Neural cell (in vitro differentiated cells): ENCODE measurements around the gene TOP2B. TPM values are rescaled to one million over a fixed set of nuclear protein-coding genes. Genes with fewer than 3 reads are reported as not detected.

ENCODE experiments used
- H2AFZ ChIP-seq: fragments of 200-600, 300-800 bp; sonication (generic), shearing (Covaris generic); 2 replicates; pipeline ENCODE4 v1.6.0; 2014; ENCODE audit warnings: low read depth, mild to moderate bottlenecking, antibody characterized with exemption, low read length, moderate library complexity
- H3F3A ChIP-seq: fragments of 200-600 bp; shearing (Covaris generic); 2 replicates; pipeline ENCODE4 v1.6.1; 2016; ENCODE audit warnings: mild to moderate bottlenecking, moderate library complexity, mixed read lengths, antibody characterized with exemption, low read length; ENCODE audit not compliant: insufficient read depth, poor library complexity, severe bottlenecking
- H3K27ac ChIP-seq: fragments of 200-600, 300-800 bp; sonication (generic), shearing (Covaris generic); 2 replicates; pipeline ENCODE4 v1.5.1; 2014; ENCODE audit warnings: mild to moderate bottlenecking, low read length, moderate library complexity
- H3K27me3 ChIP-seq: fragments of 300-800, 200-600 bp; sonication (generic), shearing (Covaris generic); 2 replicates; pipeline ENCODE4 v1.6.0; 2014; ENCODE audit warnings: mild to moderate bottlenecking, low read depth, low read length, moderate library complexity; ENCODE audit not compliant: insufficient read depth
- H3K36me3 ChIP-seq: fragments of 300-800, 200-600 bp; sonication (generic), shearing (Covaris generic); 2 replicates; pipeline ENCODE4 v1.5.1; 2014; ENCODE audit warnings: mild to moderate bottlenecking, antibody characterized with exemption, low read length, moderate library complexity; ENCODE audit not compliant: insufficient read depth
- H3K4me2 ChIP-seq: fragments of 300-800, 200-600 bp; sonication (generic), shearing (Covaris generic); 2 replicates; pipeline ENCODE4 v1.6.0; 2014; ENCODE audit warnings: mild to moderate bottlenecking, low read length
- H3K4me3 ChIP-seq: fragments of 300-800, 200-600 bp; sonication (generic), shearing (Covaris generic); 2 replicates; pipeline ENCODE4 v1.5.1; 2014; ENCODE audit warnings: mild to moderate bottlenecking, low read length, moderate library complexity
- H3K79me2 ChIP-seq: fragments of 200-600 bp; shearing (Covaris generic); replicated peaks from 2 replicates; pipeline ENCODE4 v1.6.0; 2014; ENCODE audit warnings: mild to moderate bottlenecking, low read length, moderate library complexity; ENCODE audit not compliant: insufficient read depth
- H3K9ac ChIP-seq: fragments of 300-800, 200-600 bp; sonication (generic), shearing (Covaris generic); 2 replicates; pipeline ENCODE4 v1.6.1; 2016; ENCODE audit warnings: mild to moderate bottlenecking, low read length, mixed read lengths
- H3K9me2 ChIP-seq: fragments of 200-600 bp; shearing (Covaris generic); 2 replicates; pipeline ENCODE4 v1.6.1; 2016; ENCODE audit warnings: mild to moderate bottlenecking, low read length, mixed read lengths; ENCODE audit not compliant: insufficient read depth
- H3K9me3 ChIP-seq: fragments of 200-600, 300-800 bp; sonication (generic), shearing (Covaris generic); 2 replicates; pipeline ENCODE4 v1.6.1; 2016; ENCODE audit warnings: mild to moderate bottlenecking, mixed run types, low read length, moderate library complexity, mixed read lengths
- H4K20me1 ChIP-seq: fragments of 200-600 bp; shearing (Covaris generic); 2 replicates; pipeline ENCODE4 v1.6.1; 2016; ENCODE audit warnings: mild to moderate bottlenecking, mixed run types; ENCODE audit not compliant: insufficient read depth
- EP300 ChIP-seq: fragments of 450-650 bp; conservative IDR thresholded peaks from 2 replicates; pipeline ENCODE4 v1.6.1; 2014; ENCODE audit warnings: antibody characterized with exemption, mild to moderate bottlenecking, moderate library complexity; ENCODE audit not compliant: poor library complexity, severe bottlenecking
- EZH2 ChIP-seq: fragments of 200-600, 300-800 bp; shearing (Covaris generic), sonication (generic); IDR thresholded peaks from 2 replicates; pipeline ENCODE4 v1.6.1; 2014; ENCODE audit warnings: antibody characterized with exemption, low read length, borderline replicate concordance, mild to moderate bottlenecking; ENCODE audit not compliant: insufficient read depth, poor library complexity, severe bottlenecking
- MXI1 ChIP-seq: fragments of 450-650 bp; conservative IDR thresholded peaks from 2 replicates; pipeline ENCODE4 v1.6.1; 2014; ENCODE audit warnings: antibody characterized with exemption, mild to moderate bottlenecking; ENCODE audit not compliant: poor library complexity, severe bottlenecking
- POLR2AphosphoS5 ChIP-seq: IDR thresholded peaks from 2 replicates; pipeline ENCODE4 v1.6.1; 2012
- RAD21 ChIP-seq: fragments of 450-650 bp; conservative IDR thresholded peaks from 2 replicates; pipeline ENCODE4 v1.6.1; 2014; ENCODE audit warnings: antibody characterized with exemption, mild to moderate bottlenecking, moderate library complexity
- SMC3 ChIP-seq: fragments of 450-650 bp; conservative IDR thresholded peaks from 2 replicates; pipeline ENCODE4 v1.6.1; 2014; ENCODE audit warnings: antibody characterized with exemption, mild to moderate bottlenecking, moderate library complexity; ENCODE audit not compliant: poor library complexity
- TAF1 ChIP-seq: IDR thresholded peaks from 2 replicates; pipeline ENCODE4 v1.6.1; 2012; ENCODE audit warnings: low read depth
- polyA plus RNA-seq: library from polyadenylated mRNA; depleted of rRNA; stranded (reverse); fragments of >200 nt; gene quantifications from 2 replicates; pipeline ENCODE4 v1.2.3, GENCODE V29; 2014
- TF ChIP-seq, protein P1 (sequence below): IDR thresholded peaks from 2 replicates; pipeline ENCODE4 v1.6.1; 2012; ENCODE audit warnings: borderline replicate concordance
- TF ChIP-seq, protein P2 (sequence below): fragments of 450-650 bp; IDR thresholded peaks from 2 replicates; pipeline ENCODE4 v1.5.1; 2014; ENCODE audit warnings: antibody characterized with exemption, mild to moderate bottlenecking, moderate library complexity; ENCODE audit not compliant: poor library complexity, severe bottlenecking

TOP2B gene
- polyA plus RNA-seq, 1 donor from 2014 or later = 440 TPM

DNA sequence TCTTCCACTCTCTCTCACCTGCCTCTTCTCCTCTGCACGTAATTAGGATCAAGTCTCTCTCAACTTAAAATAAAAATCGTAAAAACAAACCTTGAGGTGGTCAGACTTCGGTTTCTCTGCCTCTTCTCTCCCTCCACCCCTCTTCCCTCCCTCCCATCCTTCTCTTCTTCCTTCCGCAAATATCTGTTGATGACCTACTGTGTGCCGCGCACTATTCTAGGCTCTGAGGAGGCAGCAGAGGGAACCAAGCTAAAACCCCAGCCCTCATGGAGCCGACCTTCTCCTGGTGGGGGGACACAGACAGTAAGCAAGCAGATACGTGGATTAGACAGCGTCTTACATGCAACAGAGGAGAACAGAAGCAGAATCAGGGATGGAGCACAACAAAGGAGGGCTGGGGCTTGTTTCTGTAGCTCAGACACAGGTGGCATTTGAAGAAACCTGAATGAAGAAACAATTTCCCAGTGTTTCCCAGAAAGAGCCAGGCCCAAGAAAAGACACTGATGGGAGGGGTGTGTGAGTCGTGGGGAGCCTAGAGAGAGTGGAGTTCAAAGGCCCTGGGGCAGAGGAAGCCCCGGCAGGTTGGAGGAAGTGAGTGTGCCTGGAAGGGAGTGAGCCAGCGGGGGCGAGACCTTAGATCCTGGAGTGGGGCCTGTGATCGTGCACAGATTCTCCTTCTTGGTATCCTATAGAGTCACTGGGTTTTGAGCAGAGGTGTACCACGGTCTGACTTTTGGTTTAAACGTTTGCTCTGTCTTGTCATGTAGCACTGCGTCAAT is 80.5 kb downstream of the TOP2B start:
- Histone ChIP-seq H3K9ac (no peak overlapping the region), H3K9me3 (no peaks in the 10 kb centered on the region), H3K27me3 (no peaks in the 10 kb centered on the region), H3K4me2 (no peak overlapping the region), H4K20me1 (no peaks in the 10 kb centered on the region), H3K4me3 (no peak overlapping the region), H2AFZ (no peak overlapping the region), H3K79me2 (no peaks in the 10 kb centered on the region), H3K27ac (no peak overlapping the region), H3K9me2 (no peaks in the 10 kb centered on the region), H3F3A (no peaks in the 10 kb centered on the region), H3K36me3 (no peaks in the 10 kb centered on the region)
- TF ChIP-seq RAD21 = no peak
- TF ChIP-seq EZH2 = no peak
- TF ChIP-seq, protein P1, sequence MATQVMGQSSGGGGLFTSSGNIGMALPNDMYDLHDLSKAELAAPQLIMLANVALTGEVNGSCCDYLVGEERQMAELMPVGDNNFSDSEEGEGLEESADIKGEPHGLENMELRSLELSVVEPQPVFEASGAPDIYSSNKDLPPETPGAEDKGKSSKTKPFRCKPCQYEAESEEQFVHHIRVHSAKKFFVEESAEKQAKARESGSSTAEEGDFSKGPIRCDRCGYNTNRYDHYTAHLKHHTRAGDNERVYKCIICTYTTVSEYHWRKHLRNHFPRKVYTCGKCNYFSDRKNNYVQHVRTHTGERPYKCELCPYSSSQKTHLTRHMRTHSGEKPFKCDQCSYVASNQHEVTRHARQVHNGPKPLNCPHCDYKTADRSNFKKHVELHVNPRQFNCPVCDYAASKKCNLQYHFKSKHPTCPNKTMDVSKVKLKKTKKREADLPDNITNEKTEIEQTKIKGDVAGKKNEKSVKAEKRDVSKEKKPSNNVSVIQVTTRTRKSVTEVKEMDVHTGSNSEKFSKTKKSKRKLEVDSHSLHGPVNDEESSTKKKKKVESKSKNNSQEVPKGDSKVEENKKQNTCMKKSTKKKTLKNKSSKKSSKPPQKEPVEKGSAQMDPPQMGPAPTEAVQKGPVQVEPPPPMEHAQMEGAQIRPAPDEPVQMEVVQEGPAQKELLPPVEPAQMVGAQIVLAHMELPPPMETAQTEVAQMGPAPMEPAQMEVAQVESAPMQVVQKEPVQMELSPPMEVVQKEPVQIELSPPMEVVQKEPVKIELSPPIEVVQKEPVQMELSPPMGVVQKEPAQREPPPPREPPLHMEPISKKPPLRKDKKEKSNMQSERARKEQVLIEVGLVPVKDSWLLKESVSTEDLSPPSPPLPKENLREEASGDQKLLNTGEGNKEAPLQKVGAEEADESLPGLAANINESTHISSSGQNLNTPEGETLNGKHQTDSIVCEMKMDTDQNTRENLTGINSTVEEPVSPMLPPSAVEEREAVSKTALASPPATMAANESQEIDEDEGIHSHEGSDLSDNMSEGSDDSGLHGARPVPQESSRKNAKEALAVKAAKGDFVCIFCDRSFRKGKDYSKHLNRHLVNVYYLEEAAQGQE = no peak
- TF ChIP-seq MXI1 = no peak
- TF ChIP-seq, protein P2, sequence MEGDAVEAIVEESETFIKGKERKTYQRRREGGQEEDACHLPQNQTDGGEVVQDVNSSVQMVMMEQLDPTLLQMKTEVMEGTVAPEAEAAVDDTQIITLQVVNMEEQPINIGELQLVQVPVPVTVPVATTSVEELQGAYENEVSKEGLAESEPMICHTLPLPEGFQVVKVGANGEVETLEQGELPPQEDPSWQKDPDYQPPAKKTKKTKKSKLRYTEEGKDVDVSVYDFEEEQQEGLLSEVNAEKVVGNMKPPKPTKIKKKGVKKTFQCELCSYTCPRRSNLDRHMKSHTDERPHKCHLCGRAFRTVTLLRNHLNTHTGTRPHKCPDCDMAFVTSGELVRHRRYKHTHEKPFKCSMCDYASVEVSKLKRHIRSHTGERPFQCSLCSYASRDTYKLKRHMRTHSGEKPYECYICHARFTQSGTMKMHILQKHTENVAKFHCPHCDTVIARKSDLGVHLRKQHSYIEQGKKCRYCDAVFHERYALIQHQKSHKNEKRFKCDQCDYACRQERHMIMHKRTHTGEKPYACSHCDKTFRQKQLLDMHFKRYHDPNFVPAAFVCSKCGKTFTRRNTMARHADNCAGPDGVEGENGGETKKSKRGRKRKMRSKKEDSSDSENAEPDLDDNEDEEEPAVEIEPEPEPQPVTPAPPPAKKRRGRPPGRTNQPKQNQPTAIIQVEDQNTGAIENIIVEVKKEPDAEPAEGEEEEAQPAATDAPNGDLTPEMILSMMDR = no peak
- no peak for TF ChIP-seq POLR2AphosphoS5
- TF ChIP-seq EP300 = no peak
- TF ChIP-seq TAF1 = no peak
- no peak for TF ChIP-seq SMC3

DNA sequence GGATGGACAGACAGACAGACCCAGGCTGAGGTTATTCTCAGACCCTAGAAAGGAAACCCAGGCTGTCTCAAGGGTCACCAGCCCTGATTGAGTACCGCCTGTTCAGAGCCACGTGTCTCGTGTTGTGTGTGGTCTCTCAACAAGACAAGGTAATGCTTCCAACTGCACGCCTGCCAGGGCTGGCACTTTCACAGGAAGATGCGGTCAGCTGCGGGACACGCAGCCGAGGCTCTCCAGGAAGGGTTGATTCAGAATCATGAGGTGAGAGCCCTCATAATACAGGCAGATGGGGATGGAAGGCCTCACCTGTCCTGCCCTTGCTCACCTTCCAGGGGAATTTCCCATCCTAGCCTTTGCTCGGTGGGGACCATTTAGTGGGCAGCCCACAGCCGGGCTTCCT is 81.4 kb downstream of the TOP2B start:
- H4K20me1 ChIP-seq = no peaks in the 10 kb centered on the region
- no peaks in the 10 kb centered on the region for H3K79me2 ChIP-seq
- H3K4me2 ChIP-seq = no peak overlapping the region
- no peak overlapping the region for H3K9ac ChIP-seq
- no peak overlapping the region for H3K27ac ChIP-seq
- TF ChIP-seq EZH2 (no peak), MXI1 (no peak), TAF1 (no peak), EP300 (no peak)
- H2AFZ ChIP-seq = no peak overlapping the region
- H3K9me2 ChIP-seq = no peaks in the 10 kb centered on the region
- H3K9me3 ChIP-seq = no peaks in the 10 kb centered on the region
- H3K27me3 ChIP-seq = no peaks in the 10 kb centered on the region
- H3F3A ChIP-seq = no peaks in the 10 kb centered on the region
- H3K36me3 ChIP-seq = no peaks in the 10 kb centered on the region
- H3K4me3 ChIP-seq = no peak overlapping the region
